ENCODE data around the gene KDM1A. TPM values are rescaled to one million over a fixed set of nuclear protein-coding genes. Genes with fewer than 3 reads are reported as not detected.

Gene KDM1A
- total RNA-seq, 1 experiment from 2014 or later, result 162 TPM

GRCh38 chr1:23122796-23123195, 103.5 kb downstream of the KDM1A start:
- DNase-seq (ENCODE audit: low read depth, low spot score), result no peak
- ChIA-PET RAD21 (ENCODE audit: low non-redundant PET in 1 of 2, low total read pairs in 2 of 2, uncharacterized antibody in 2 of 2, unreplicated experiment in 2 of 2) (no interaction called here), CTCF (no interaction called here)

GRCh38 chr1:23123528-23123927, 104.3 kb downstream of the KDM1A start:
- no TSS peak for BruUV-seq (replicated peaks)
- Histone ChIP-seq H3K9me2 (ENCODE audit: insufficient read depth) (no peaks in the 10 kb centered on the region), H4K20me1 (ENCODE audit: insufficient read depth) (no peaks in the 10 kb centered on the region; the same call in 1 of the 2 replicates), H3K4me2 (ENCODE audit: low read length) (no peak overlapping the region), H3K79me2 (ENCODE audit: insufficient read depth, low read length) (peaks cover 77% of the 10 kb centered on the region), H2AFZ (ENCODE audit: low read depth, low read length, poor library complexity, severe bottlenecking) (no peak overlapping the region), H3K36me3 (ENCODE audit: control insufficient read depth in 1 of 2, insufficient read depth in 2 of 2, low read length in 2 of 2) (no peaks in the 10 kb centered on the region), H3K27ac (ENCODE audit: low read depth, low read length) (no peak overlapping the region), H3K4me1 (ENCODE audit: control insufficient read depth in 1 of 2, insufficient read depth in 2 of 2, low read length in 2 of 2) (peaks cover 3 to 10% of the 10 kb centered on the region in 2 experiments; a peak in 3 of 4 replicates), H3K4me3 (replicated peaks in 1 of 2; ENCODE audit: low read depth in 1 of 2, low read length in 2 of 2) (no peak overlapping the region), H3K9ac (ENCODE audit: low read length) (no peak overlapping the region), H3K9me3 (ENCODE audit: control insufficient read depth in 1 of 2, insufficient read depth in 1 of 2, low read depth in 1 of 2, low read length in 2 of 2) (no peaks in the 10 kb centered on the region), H3K27me3 (ENCODE audit: insufficient read depth, low read length) (no peaks in the 10 kb centered on the region)
- TF ChIP-seq REST (IDR thresholded peaks at IDR 0.05; ENCODE audit: low read depth) (no peak), ZFX (IDR thresholded peaks at IDR 0.05) (no peak), CBX3 (IDR thresholded peaks at IDR 0.05; ENCODE audit: low read depth) (no peak), SIN3A (IDR thresholded peaks at IDR 0.05; ENCODE audit: low read depth) (no peak), ATF3 (IDR thresholded peaks at IDR 0.05) (no peak), ELF1 (IDR thresholded peaks at IDR 0.05; ENCODE audit: borderline replicate concordance, low read depth) (no peak), JUND (IDR thresholded peaks at IDR 0.05) (no peak), MAX (IDR thresholded peaks at IDR 0.05) (no peak), POLR2AphosphoS5 (IDR thresholded peaks at IDR 0.05; ENCODE audit: low read depth, low read length) (no peak), SP1 (IDR thresholded peaks at IDR 0.05; ENCODE audit: low read depth) (no peak), YY1 (IDR thresholded peaks at IDR 0.05; ENCODE audit: extremely low read depth, insufficient replicate concordance, low read depth, low read length) (no peak), ZNF274 (IDR thresholded peaks at IDR 0.05; ENCODE audit: low read depth, low read length) (no peak), CEBPB (IDR thresholded peaks at IDR 0.05; ENCODE audit: low read depth) (no peak), FOSL1 (IDR thresholded peaks at IDR 0.05; ENCODE audit: low read depth) (no peak), POLR2A (IDR thresholded peaks at IDR 0.05; ENCODE audit: borderline replicate concordance, extremely low read depth, insufficient read depth, insufficient read length) (no peak)
- no peak for ATAC-seq
- intact Hi-C loops (cut with micrococcal nuclease), result no loop called here
- DNase-seq (ENCODE audit: low read depth, low spot score), result no peak
- ChIA-PET POLR2A (interaction anchor here (1.1 kb wide), 1 partner anchor 20 kb away, joined by 3 read pairs; no protein-coding TSS in a partner anchor), RAD21 (ENCODE audit: low non-redundant PET in 1 of 2, low total read pairs in 2 of 2, uncharacterized antibody in 2 of 2, unreplicated experiment in 2 of 2) (no interaction called here), CTCF (no interaction called here)

More at GRCh38 chr1:23122796-23123195, 103.5 kb downstream of the KDM1A start:
- no peaks in the 10 kb centered on the region for H3K9me3 ChIP-seq (ENCODE audit: control insufficient read depth in 1 of 2, insufficient read depth in 1 of 2, low read depth in 1 of 2, low read length in 2 of 2)
- H3K79me2 ChIP-seq (ENCODE audit: insufficient read depth, low read length), result peaks cover 77% of the 10 kb centered on the region
- H3K4me2 ChIP-seq (ENCODE audit: low read length), result no peak overlapping the region
- H3K27me3 ChIP-seq (ENCODE audit: insufficient read depth, low read length), result no peaks in the 10 kb centered on the region
- no TSS peak for BruUV-seq (replicated peaks)
- no peak for ATAC-seq
- H4K20me1 ChIP-seq (ENCODE audit: insufficient read depth), result no peaks in the 10 kb centered on the region; the same call in 1 of the 2 replicates
- intact Hi-C loops (cut with micrococcal nuclease), result no loop called here
- no peaks in the 10 kb centered on the region for H3K9me2 ChIP-seq (ENCODE audit: insufficient read depth)
- no peak overlapping the region for H3K9ac ChIP-seq (ENCODE audit: low read length)
- H3K4me3 ChIP-seq (replicated peaks in 1 of 2; ENCODE audit: low read depth in 1 of 2, low read length in 2 of 2), result no peak overlapping the region
- H3K4me1 ChIP-seq (ENCODE audit: control insufficient read depth in 1 of 2, insufficient read depth in 2 of 2, low read length in 2 of 2), result peaks cover 3 to 10% of the 10 kb centered on the region in 2 experiments; a peak in 3 of 4 replicates
- TF ChIP-seq SIN3A (IDR thresholded peaks at IDR 0.05; ENCODE audit: low read depth) (no peak), MAX (IDR thresholded peaks at IDR 0.05) (no peak), EZH2phosphoT487 (IDR thresholded peaks at IDR 0.05; ENCODE audit: borderline replicate concordance) (no peak), YY1 (IDR thresholded peaks at IDR 0.05; ENCODE audit: extremely low read depth, insufficient replicate concordance, low read depth, low read length) (no peak), ATF3 (IDR thresholded peaks at IDR 0.05) (no peak)
- H2AFZ ChIP-seq (ENCODE audit: low read depth, low read length, poor library complexity, severe bottlenecking), result no peak overlapping the region
- no peak overlapping the region for H3K27ac ChIP-seq (ENCODE audit: low read depth, low read length)
- POLR2A ChIA-PET, result interaction anchor here (1.1 kb wide), 1 partner anchor 20 kb away, joined by 3 read pairs; no protein-coding TSS in a partner anchor
- no peaks in the 10 kb centered on the region for H3K36me3 ChIP-seq (ENCODE audit: control insufficient read depth in 1 of 2, insufficient read depth in 2 of 2, low read length in 2 of 2)
